Endodermal cell (in vitro differentiated cells): ENCODE results near the gene LCP1. TPM values are rescaled to one million over a fixed set of nuclear protein-coding genes. Genes with fewer than 3 reads are reported as not detected.
A peak's percentile ranks its signal among the peaks of the same experiment; 100 is the strongest.

Experiments used
- DNase-seq: peaks from one replicate; pipeline ENCODE4 v3.0.0-alpha.2; 2017
- H3K27ac ChIP-seq: 2 replicates; pipeline ENCODE4 v1.5.1; 2013; ENCODE audit warnings: mild to moderate bottlenecking, low read depth, low read length, moderate library complexity
- H3K27me3 ChIP-seq: 2 replicates; pipeline ENCODE4 v1.6.1; 2013; ENCODE audit warnings: mild to moderate bottlenecking, low read length, moderate library complexity; ENCODE audit not compliant: insufficient read depth, control insufficient read depth, poor library complexity, severe bottlenecking
- H3K36me3 ChIP-seq: 2 replicates; pipeline ENCODE4 v1.7.0; 2013; ENCODE audit warnings: mild to moderate bottlenecking, low read length, moderate library complexity; ENCODE audit not compliant: control insufficient read depth, insufficient read depth
- H3K4me1 ChIP-seq: one replicate; pipeline ENCODE4 v1.7.0; 2013; ENCODE audit warnings: low read length; ENCODE audit not compliant: control insufficient read depth, insufficient read depth
- H3K4me3 ChIP-seq: 2 replicates; pipeline ENCODE4 v1.5.1; 2013; ENCODE audit warnings: mild to moderate bottlenecking, low read length, moderate library complexity
- H3K9ac ChIP-seq: 2 replicates; pipeline ENCODE4 v1.6.1; 2013; ENCODE audit warnings: mild to moderate bottlenecking, low read length, moderate library complexity; ENCODE audit not compliant: poor library complexity, severe bottlenecking; ENCODE audit errors: extremely low read depth
- H3K9me3 ChIP-seq: 2 replicates; pipeline ENCODE4 v1.6.1; 2013; ENCODE audit warnings: mild to moderate bottlenecking, low read length, moderate library complexity; ENCODE audit not compliant: control insufficient read depth
- H3K27ac Mint-ChIP-seq: 2 replicates; pipeline ENCODE4 v1.8.0; 2020; ENCODE audit warnings: mixed read lengths
- H3K27me3 Mint-ChIP-seq: 2 replicates; pipeline ENCODE4 v1.8.0; 2021; ENCODE audit warnings: mild to moderate bottlenecking, mixed read lengths; ENCODE audit not compliant: insufficient read depth
- H3K36me3 Mint-ChIP-seq: 2 replicates; pipeline ENCODE4 v1.8.0; 2020; ENCODE audit warnings: low read depth, mixed read lengths
- H3K4me1 Mint-ChIP-seq: 2 replicates; pipeline ENCODE4 v1.8.0; 2020; ENCODE audit warnings: mixed read lengths
- H3K4me3 Mint-ChIP-seq: 2 replicates; pipeline ENCODE4 v1.8.0; 2020; ENCODE audit warnings: mild to moderate bottlenecking, moderate library complexity, mixed read lengths
- H3K9me3 Mint-ChIP-seq: 2 replicates; pipeline ENCODE4 v1.8.0; 2020; ENCODE audit warnings: mild to moderate bottlenecking, mixed read lengths
- CTCF ChIP-seq: fragments of 200-600 bp; sonication (generic); conservative IDR thresholded peaks from 2 replicates; pipeline ENCODE4 v1.5.0; 2021; ENCODE audit warnings: antibody characterized with exemption, mild to moderate bottlenecking
- WGBS, 2 experiments: methylation state at CpG; one replicate each; pipeline versions ENCODE4 v1.1.5 to v1.1.7; 2013; ENCODE audit warnings: missing lambda C conversion rate in 2 of 2, mixed read lengths in 1 of 2; ENCODE audit not compliant: insufficient coverage in 1 of 2, insufficient read length in 1 of 2; 5-methylcytosine and 5-hydroxymethylcytosine counted together
- total RNA-seq, 2 donors: library from RNA; stranded (reverse); fragmentation: NEBNext Ultra II Directional in 1 of 2; extraction: Animal tissue kit (Norgen Biotek cat#: 25700) in 1 of 2; gene quantifications; 2 replicates in 1 of 2; 3 replicates in 1 of 2; pipeline ENCODE4 v1.2.1, GENCODE V29; 2021

The LCP1 gene
- total RNA-seq, 2 donors from 2014 or later, result 3.0 to 16.8 TPM

GRCh38 chr13:46185634-46186033 lies 3.7 kb upstream of the LCP1 start:
- Mint-ChIP-seq H3K9me3 (no peaks in the 10 kb centered on the region), H3K36me3 (no peaks in the 10 kb centered on the region), H3K27me3 (no peaks in the 10 kb centered on the region), H3K27ac (no peak overlapping the region), H3K4me1 (peaks cover 21% of the 10 kb centered on the region), H3K4me3 (no peak overlapping the region)
- no peak for TF ChIP-seq CTCF
- H3K9me3 ChIP-seq, result no peaks in the 10 kb centered on the region
- H3K4me1 ChIP-seq, result no peaks in the 10 kb centered on the region
- no peaks in the 10 kb centered on the region for H3K27me3 ChIP-seq
- H3K4me3 ChIP-seq, result no peak overlapping the region
- no peak for DNase-seq
- 93 to 100% methylated on average over 1 to 3 of the region's 4 CpGs for WGBS, 2 experiments
- H3K36me3 ChIP-seq, result no peaks in the 10 kb centered on the region
- no peak overlapping the region for H3K27ac ChIP-seq
- H3K9ac ChIP-seq, result no peak overlapping the region

- WGBS, 2 experiments, result 42 to 62% methylated on average over 6 of the region's 6 CpGs
- Histone ChIP-seq H3K9me3 (no peaks in the 10 kb centered on the region), H3K9ac (no peak overlapping the region), H3K36me3 (no peaks in the 10 kb centered on the region), H3K4me3 (no peak overlapping the region), H3K27me3 (no peaks in the 10 kb centered on the region), H3K27ac (no peak overlapping the region), H3K4me1 (peaks cover 4% of the 10 kb centered on the region)
- Mint-ChIP-seq H3K36me3 (no peaks in the 10 kb centered on the region), H3K4me3 (no peak overlapping the region), H3K27me3 (no peaks in the 10 kb centered on the region), H3K4me1 (peaks cover 32% of the 10 kb centered on the region), H3K9me3 (no peaks in the 10 kb centered on the region), H3K27ac (no peak overlapping the region)
- DNase-seq, result peak; percentile 84
- peak; percentile 87 for TF ChIP-seq CTCF
These were observed 2.3 kb upstream of the LCP1 start for GRCh38 chr13:46184277-46184699.

GRCh38 chr13:46183018-46183946 lies 1.3 kb upstream of the LCP1 start:
- Histone ChIP-seq H3K27ac (no peak overlapping the region), H3K9ac (no peak overlapping the region), H3K36me3 (no peaks in the 10 kb centered on the region), H3K9me3 (no peaks in the 10 kb centered on the region), H3K4me1 (peaks cover 4% of the 10 kb centered on the region), H3K4me3 (no peak overlapping the region), H3K27me3 (no peaks in the 10 kb centered on the region)
- Mint-ChIP-seq H3K27me3 (no peaks in the 10 kb centered on the region), H3K4me3 (no peak overlapping the region), H3K36me3 (no peaks in the 10 kb centered on the region), H3K27ac (no peak overlapping the region), H3K4me1 (peaks cover 34% of the 10 kb centered on the region), H3K9me3 (no peaks in the 10 kb centered on the region)
- 93 to 95% methylated on average over 13 to 15 of the region's 15 CpGs for WGBS, 2 experiments
- DNase-seq, result no peak
- TF ChIP-seq CTCF, result no peak
